ENCODE results near the gene CDHR2. TPM values are rescaled to one million over a fixed set of nuclear protein-coding genes. Genes with fewer than 3 reads are reported as not detected.

CDHR2 gene
- polyA plus RNA-seq, 1 experiment: not detected

DNA sequence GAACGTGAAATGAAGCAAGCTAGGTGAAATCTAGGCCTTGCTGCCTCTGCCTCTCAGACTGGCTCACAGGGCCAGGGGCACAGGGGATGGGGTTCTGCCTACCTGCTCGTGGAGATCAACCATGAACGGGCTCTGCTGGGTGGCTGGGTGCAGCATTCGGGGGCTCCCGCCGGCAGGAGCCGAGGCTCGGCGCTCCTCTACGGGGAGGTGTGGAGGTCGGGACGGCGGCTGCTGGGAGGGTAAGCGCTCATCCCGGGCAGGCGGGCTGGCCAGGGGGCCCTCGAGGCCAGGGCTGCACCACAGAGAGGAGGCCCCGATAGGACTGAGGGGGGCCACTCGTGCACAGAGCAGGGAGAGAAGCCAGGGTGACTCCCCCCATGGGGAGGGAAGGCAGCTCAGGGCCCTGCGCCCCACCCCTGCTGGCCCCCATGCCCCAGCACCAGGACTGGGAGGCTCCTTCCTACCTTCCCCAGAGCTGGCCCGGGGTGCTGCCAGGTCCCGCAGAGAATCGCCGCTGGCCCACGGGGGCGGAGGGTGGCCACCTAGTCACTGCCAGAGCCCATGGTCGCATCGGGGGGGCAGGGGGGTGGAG lies 17.1 kb upstream of the CDHR2 start:
- H3K36me3 ChIP-seq (ENCODE audit: control insufficient read depth, insufficient read depth, low read length): peaks cover 32% of the 10 kb centered on the region
- POLR2A ChIA-PET: no interaction called here
- TF ChIP-seq, protein P1, sequence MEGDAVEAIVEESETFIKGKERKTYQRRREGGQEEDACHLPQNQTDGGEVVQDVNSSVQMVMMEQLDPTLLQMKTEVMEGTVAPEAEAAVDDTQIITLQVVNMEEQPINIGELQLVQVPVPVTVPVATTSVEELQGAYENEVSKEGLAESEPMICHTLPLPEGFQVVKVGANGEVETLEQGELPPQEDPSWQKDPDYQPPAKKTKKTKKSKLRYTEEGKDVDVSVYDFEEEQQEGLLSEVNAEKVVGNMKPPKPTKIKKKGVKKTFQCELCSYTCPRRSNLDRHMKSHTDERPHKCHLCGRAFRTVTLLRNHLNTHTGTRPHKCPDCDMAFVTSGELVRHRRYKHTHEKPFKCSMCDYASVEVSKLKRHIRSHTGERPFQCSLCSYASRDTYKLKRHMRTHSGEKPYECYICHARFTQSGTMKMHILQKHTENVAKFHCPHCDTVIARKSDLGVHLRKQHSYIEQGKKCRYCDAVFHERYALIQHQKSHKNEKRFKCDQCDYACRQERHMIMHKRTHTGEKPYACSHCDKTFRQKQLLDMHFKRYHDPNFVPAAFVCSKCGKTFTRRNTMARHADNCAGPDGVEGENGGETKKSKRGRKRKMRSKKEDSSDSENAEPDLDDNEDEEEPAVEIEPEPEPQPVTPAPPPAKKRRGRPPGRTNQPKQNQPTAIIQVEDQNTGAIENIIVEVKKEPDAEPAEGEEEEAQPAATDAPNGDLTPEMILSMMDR (IDR thresholded peaks at IDR 0.05; ENCODE audit: insufficient read depth, low read depth, low read length): no peak
- no peak overlapping the region for H3K4me3 ChIP-seq (ENCODE audit: low read depth, low read length)
- CTCF ChIA-PET: no interaction called here
- no peaks in the 10 kb centered on the region for H3K27me3 ChIP-seq (ENCODE audit: control insufficient read depth, insufficient read depth, low read length)
- no peak for DNase-seq (ENCODE audit: low read depth)

DNA sequence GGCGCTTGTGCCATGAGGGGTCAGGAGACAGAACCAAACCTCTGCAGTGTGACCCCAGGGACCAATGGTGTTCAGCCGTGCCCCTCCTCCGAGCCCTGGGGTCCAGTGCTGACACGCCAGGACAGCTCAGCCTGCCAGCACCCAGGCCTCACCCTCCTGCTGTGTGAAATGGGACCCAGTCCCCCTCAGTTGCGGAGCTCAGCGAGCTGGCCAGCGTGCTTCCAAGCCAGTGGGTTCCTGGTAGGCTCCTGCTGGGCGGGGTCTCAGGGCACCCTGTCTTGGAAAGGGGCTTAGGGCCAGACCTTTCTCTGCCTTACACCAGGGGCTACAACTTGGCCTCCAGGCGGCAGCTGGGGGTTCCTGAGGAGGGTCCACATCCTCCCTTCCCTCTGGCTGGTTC lies 16.3 kb upstream of the CDHR2 start:
- H3K27me3 ChIP-seq (ENCODE audit: control insufficient read depth, insufficient read depth, low read length): no peaks in the 10 kb centered on the region
- H3K4me3 ChIP-seq (ENCODE audit: low read depth, low read length): no peak overlapping the region
- no peak for DNase-seq (ENCODE audit: low read depth)
- peaks cover 29% of the 10 kb centered on the region for H3K36me3 ChIP-seq (ENCODE audit: control insufficient read depth, insufficient read depth, low read length)
- TF ChIP-seq, protein P1 (IDR thresholded peaks at IDR 0.05; ENCODE audit: insufficient read depth, low read depth, low read length): no peak
- ChIA-PET POLR2A (interaction anchor here (0.5 kb wide), 1 partner anchor 1029 kb away, joined by 12 read pairs; no protein-coding TSS in a partner anchor), CTCF (interaction anchor here (1.0 to 1.7 kb wide), 2 partner anchors 11 to 116 kb away, joined by 4 to 5 read pairs; partner anchors contain the start of gene CLTB)

DNA sequence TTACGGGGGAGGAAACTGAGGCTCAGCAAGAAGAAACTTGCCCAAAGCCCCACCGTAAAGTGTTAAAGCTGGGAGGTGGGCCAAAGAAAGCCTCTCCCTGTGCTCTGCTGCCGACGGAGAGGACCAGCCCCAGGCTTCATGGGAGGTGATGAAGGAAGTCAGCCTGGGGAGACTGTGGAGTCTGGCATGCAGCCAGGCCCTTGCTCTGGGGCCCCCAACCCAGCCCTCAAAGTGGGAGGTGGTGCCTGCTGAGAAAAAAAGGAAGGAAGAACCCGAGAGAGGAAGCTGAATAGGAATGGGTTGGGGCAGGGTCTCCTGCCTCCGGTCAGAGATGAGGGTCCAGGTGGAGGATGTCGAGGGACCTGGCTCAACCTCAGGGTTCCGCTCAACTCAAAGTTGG lies 15.8 kb upstream of the CDHR2 start:
- DNase-seq (ENCODE audit: low read depth): no peak
- ChIA-PET CTCF (interaction anchor here (1.0 to 1.7 kb wide), 2 partner anchors 10 to 117 kb away, joined by 4 to 5 read pairs; partner anchors contain the start of gene CLTB), POLR2A (interaction anchor here (0.5 kb wide), 2 partner anchors 15 to 1030 kb away, joined by 3 to 12 read pairs; no protein-coding TSS in a partner anchor)
- TF ChIP-seq, protein P1 (IDR thresholded peaks at IDR 0.05; ENCODE audit: insufficient read depth, low read depth, low read length): no peak
- H3K4me3 ChIP-seq (ENCODE audit: low read depth, low read length): no peak overlapping the region
- no peaks in the 10 kb centered on the region for H3K27me3 ChIP-seq (ENCODE audit: control insufficient read depth, insufficient read depth, low read length)
- peaks cover 26% of the 10 kb centered on the region for H3K36me3 ChIP-seq (ENCODE audit: control insufficient read depth, insufficient read depth, low read length)

DNA sequence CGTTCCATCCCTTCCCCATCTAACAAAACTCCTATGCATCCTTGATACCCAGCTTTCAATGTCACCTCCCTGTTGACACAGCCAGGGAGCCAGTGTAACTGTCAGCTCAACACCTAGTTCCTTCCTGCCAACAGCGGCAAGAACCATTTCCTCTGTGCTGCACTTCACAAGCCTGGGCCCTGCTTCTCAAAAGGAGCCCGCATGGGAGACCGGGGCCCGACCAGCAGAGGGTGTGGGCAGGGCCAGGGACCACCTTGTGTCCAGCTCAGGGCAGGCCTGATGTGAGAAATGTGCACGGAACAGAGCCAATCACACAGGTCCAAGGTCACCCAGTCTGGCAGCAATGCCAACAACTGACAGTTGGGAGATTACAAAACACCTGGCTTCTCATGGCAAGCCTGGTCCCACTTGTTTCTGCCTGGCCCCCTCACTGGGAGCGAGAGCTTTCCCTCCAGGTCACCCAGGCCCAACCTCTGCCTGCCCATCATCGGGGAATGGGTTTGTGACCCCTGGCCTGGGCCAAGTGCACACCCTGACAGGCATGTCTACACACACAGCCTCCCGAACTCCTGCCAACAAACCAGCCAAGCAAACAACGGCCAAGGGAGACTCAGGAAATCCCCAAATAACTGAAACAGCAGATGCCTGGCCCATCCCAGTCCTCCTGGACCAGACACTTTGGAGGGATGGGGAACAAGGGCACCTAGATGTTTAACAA lies 15.1 kb upstream of the CDHR2 start:
- Histone ChIP-seq H3K27me3 (ENCODE audit: control insufficient read depth, insufficient read depth, low read length) (no peaks in the 10 kb centered on the region), H3K36me3 (ENCODE audit: control insufficient read depth, insufficient read depth, low read length) (peaks cover 20% of the 10 kb centered on the region), H3K4me3 (ENCODE audit: low read depth, low read length) (no peak overlapping the region)
- TF ChIP-seq, protein P1 (IDR thresholded peaks at IDR 0.05; ENCODE audit: insufficient read depth, low read depth, low read length): no peak
- CTCF ChIA-PET: interaction anchor here (1.0 to 1.7 kb wide), 2 partner anchors 9 to 118 kb away, joined by 4 to 5 read pairs; partner anchors contain the start of gene CLTB
- DNase-seq (ENCODE audit: low read depth): no peak
- POLR2A ChIA-PET: interaction anchor here (0.5 kb wide), 1 partner anchor 16 kb away, joined by 3 read pairs; no protein-coding TSS in a partner anchor

DNA sequence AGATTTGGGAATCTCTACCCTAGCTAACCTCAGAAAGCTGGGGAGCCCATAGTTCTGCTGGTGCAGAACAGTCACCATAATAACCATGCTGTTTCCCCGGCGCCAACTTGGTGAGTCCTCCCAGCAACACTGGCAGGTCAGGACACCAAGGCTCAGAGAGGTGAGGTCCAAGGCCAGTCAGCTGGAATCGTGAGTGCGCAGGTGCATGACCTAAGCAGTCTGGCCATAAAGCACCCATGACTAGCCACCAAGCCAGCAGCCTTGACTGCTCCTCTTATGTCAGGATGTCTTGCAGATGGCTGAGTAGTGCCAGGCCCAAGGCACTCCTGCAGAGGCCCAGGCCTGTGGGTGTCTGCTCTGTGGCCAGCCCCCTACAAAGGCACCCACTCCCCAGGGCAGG lies 14.5 kb upstream of the CDHR2 start:
- no peak for DNase-seq (ENCODE audit: low read depth)
- peaks cover 14% of the 10 kb centered on the region for H3K36me3 ChIP-seq (ENCODE audit: control insufficient read depth, insufficient read depth, low read length)
- CTCF ChIA-PET: interaction anchor here (1.7 kb wide), 1 partner anchor 9 kb away, joined by 5 read pairs; no protein-coding TSS in a partner anchor
- TF ChIP-seq, protein P1 (IDR thresholded peaks at IDR 0.05; ENCODE audit: insufficient read depth, low read depth, low read length): no peak
- H3K27me3 ChIP-seq (ENCODE audit: control insufficient read depth, insufficient read depth, low read length): no peaks in the 10 kb centered on the region
- H3K4me3 ChIP-seq (ENCODE audit: low read depth, low read length): no peak overlapping the region
- POLR2A ChIA-PET: no interaction called here

Measured in BJ (cell line).